Stimulated activated CD4-positive, alpha-beta T cell treated with anti-CD3 and anti-CD28 coated beads, TNF-alpha, amount 100 ng/mL, for 1 hour (primary cell): Measurements from ENCODE around the gene DRGX.

Source experiments
- DNase-seq, 3 donors: peaks; one replicate each; pipeline ENCODE4 v3.0.0-alpha.2; 2020; ENCODE audit warnings: low read depth in 3 of 3, low spot score in 1 of 3

The DRGX gene

DNA sequence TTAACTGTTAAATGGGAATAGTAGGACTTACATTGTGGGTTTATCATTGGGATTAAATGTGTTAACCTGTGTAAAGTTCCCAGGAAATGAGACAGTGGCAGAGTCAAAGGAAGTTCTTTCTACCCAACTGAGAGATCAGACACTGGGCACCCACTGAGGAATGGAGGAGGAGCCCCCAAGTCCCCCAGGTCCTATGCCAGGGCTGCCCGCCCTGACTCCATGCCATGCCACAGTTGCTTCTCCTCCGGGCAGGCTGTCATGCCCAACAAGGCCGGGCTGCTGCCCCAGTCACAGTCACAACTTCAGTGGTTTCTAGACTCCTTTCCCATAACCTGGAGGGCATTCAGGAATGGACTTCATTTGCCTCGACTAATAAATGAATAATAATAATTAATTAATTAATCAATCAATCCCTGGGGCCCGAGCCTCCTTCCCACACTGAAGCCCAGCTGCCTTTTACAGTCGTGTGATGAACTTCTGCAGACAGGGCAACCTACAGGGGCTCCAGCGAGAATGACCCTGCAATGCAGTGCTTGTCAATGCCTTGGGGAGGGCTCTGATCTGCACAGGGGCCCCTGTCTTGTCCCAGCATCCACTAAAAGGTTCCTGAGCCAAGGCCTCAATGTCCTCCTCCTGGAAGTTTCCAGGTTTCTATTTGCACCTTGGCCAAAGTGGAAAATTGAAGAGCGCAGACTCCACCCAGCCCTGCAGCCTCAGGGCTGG lies 32.4 kb downstream of the DRGX start:
- DNase-seq = no peak

DNA sequence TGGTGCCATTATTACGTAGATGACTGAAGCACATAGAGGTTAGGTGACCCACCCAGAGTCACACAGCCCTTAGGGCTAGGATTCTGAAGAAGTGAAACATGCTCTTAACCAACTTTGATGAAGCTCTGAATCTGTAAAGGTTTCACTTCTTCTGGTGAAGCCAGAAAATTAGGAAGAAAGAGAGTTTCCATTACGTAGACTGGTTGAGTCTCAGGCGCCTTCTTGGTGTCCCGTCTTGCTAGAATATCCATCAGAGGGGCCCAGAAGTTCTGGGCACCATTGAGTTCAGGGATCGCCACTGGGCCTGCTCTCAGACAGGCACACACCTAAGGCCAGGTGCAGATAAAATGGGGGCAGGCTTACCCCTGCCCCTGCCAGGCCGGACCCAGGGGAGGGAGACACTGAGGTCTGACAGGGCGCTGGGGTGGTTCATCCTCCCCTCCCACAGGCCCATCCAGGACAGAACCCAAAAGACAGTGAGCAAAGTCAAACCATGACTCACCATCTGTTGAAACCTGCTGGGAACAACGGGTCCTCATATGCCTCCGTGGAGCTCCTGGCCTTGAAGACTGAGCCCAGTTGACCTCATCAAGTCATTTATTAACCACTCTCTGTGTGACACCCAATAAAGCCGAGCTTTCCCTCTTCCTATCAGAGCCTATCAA lies 33.2 kb downstream of the DRGX start:
- no peak for DNase-seq

DNA sequence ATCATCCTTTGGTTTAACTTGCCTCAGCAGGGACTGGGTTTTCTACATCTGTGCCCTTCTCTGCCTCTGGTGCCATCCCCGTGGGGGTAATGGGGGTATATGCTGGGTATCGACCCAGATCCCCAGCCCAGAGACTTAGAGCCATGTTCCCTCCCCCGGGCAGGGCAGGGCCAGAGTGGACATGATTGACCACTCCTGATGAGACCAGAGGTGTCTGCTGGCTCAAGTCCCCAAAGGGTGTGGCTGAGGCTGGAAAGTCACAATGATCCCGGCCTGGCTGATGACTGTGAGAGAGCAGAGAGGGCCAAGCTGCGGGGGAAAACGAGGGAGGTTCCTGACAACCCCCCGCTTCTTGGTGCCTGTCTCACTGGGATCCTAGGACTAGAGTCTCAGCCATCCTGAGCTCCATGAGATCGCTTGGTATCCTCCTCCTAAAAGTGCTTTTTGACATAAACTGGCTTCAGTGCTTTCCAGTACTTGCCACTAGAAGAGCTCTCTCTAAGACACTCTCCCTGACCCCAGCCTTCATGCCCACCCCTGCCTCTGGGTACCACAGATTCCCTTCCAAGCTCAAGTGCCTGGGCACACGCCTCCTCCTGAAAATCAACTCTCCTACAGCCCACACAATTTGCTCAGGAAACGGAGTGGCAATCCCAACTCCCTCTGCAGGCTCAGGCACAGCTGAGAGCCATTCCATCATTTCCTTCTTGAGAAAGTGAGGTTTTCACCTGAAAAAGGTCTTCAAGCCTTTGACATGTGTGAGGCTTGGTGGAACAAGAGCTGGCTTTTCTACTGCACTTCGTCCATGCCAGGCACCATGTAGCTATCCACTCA lies 33.9 kb downstream of the DRGX start:
- DNase-seq = no peak

DNA sequence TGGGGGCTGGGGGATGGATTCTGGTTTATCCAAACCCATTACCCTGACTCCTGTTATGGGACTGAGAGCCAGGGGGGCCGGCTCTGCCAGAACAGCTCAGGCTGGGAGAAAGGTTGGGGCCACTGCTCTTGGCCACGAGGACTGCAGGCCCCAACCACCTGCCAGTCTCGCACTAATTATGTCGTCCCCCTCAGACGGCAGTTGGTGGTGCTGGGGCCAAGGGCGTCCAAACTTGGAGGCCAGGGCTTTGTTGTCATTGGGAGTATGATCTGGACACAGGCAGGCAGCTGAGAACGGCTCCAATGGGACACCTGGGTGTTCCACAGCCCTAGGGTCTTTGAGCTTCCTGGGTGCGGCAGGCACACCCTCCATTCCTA lies 34.7 kb downstream of the DRGX start:
- DNase-seq = no peak

DNA sequence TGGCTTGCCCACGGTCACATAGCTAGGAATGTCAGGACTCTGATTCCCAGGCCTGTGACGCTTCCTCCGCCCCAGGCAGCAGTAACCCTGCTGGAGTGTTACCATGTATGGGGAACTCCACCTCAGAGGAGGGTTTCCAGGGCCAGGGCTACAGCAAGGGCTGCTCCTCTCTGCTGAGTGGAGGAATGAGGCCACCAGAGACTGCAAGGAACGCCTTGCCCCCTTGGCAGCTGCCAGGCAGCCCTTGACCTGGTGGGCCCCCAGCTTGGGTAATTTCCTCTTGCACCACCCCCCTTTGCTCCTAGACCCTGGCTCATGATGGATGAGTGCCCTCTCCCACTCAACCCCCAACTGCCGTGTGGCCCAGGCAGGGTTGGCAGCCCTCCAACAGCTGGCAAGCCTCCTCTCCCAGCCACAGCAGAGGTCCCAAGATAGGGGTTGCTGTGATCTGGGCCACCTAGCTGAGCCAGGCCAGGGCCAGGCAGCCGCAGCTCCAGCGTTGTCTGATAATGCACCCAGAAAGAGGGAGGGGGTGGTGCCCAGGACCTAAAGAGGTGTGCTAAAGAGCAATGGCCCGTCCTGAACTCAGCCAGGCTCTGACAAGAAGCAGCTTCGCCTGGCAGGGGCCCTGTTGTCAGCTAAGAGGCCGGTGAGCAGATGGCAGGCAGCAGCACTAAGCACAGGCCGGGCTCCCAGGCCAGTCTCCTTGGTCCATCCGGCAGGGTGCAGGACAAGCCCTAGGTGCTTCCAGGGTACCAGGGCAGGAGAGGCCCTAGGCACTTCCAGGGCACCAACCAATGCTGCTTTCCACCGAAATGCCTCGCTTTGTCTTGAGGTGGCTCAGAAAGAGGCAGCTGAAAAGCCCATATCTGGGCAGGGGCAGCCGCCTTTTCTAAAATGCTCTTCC lies 35.4 kb downstream of the DRGX start:
- DNase-seq = no peak

DNA sequence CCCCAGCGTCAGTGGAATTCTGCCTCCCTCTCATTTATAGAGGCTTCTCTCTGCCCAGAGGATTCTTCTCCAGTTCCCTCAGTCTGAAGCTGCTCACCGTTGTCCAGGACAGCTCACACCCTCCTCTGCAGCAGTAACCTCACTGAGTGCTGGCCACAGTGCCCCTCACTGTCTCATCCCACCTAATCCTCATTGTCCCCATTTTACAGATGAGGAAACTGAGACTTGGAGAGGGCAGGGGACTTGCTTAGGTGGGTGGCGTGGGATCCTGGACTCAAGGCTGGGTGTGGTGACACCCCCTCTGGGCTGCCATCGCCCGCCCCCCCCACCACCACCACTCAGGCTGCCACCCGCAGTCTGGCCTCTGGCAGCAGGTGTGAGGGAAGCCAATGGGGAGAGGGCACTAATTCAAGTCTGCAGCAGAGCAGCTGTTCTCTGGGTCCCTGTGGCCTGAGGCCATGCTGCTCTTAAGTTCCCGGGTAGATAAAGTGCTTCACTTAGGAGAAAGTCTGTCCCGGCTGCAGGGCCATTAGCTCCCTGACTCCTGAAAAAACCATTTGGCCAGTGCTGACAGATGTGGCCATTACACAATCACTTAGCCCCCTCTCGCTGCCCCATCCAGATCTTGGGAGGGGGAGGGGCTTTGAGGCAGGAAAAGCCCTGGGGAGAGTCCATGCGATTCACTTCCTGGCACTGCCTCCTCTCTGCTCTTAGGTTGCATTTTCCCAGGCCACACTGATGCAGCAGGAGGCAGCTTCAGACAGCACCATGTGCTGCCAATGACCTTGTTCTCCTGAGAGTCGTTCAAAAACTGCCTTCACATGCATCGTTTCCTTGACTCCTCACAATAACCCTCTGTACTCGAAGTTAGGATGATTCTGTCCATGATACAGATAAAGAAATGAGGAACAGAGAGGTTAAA lies 36.3 kb downstream of the DRGX start:
- DNase-seq = no peak

DNA sequence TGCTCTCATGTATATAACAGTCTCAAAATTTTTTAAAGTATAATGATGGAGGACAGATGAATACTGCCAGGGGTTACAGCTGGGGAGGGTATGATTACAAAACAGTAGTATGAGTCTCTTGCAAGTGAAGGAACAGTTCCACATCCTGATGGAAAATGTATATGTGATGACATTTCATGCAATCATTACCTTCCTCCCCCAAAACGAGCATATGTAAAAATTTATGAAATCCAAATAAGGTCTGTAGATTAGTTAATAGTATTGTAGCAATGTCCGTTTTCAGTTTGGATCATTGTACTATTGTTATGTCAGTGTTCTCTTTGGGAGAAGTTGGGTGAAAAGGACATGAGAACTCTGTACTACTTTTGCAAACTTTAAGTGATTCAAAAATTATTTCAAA lies 38.0 kb downstream of the DRGX start:
- no peak for DNase-seq

DNA sequence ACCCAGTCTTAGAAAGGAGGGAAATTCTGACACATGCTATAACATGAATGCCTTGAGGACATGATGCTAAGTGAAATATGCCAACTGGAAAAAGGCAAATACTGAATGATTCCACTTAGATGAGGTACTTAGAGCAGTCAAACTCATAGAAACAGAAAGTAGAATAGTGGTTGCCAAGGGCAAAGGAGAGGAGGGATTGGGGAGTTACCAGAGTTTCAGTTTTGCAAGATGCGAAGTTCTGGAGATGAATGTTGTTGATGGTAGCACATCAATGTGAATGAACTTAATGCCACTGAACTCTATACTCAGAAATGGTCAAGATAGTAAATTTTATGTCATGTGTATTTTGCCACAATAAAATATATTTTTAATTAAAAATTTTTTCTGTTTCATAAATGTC lies 38.9 kb downstream of the DRGX start:
- no peak for DNase-seq

DNA sequence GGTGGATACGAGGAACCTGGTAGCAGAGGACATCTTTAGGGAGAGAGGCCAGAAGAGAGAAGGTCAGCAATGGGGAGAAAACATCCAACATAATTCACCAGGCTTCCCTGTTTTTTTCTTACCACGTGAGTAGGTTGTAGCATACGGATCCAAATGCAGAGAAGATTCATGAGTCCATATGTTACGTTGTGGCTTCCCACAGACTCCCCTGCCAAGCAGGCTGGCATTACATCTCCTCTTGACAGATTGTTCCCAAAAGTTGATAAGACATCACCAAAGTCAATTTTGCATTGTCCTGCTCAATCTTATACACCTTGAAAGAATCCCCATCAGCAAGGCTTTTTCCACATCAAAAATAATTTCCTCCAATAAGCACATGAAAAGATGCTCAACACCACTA lies 39.7 kb downstream of the DRGX start:
- no peak for DNase-seq

DNA sequence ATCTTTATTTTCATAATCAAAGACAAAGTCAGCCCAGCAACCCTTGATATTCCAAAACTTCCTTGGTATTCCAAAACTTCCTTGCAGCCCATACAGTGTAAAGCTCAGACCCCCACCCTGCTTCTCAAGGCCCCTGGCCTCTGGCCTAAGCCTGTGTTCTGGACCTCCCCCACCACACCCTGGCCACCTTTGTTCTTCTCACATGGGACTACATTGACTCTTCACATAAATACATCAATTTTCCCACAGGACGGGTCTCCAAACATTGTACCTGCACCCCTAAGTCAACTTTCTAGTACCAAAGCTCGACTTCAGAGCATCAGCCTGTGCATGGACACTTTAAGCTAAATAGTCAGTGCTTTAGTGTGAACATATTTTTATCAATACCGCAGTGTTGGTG lies 40.7 kb downstream of the DRGX start:
- no peak for DNase-seq

DNA sequence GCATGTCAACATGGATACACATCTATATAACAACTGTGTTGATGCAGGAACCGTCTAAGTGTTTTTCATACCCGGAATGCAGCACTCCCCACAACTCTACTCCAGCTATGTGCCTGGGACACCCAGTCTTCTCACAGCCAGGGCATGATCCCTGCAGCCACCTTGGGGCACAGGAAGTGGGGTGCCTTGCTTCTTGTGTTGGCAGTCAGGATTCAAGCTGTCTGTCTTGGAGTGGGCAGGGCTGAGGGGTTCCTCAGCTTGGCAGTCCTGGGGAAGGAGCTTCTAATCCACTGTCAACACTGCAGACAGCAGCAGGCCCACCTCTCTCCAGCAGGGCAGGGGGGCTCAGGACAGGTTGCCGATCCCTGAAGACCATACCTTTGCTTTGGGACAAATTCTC lies 41.3 kb downstream of the DRGX start:
- no peak for DNase-seq

DNA sequence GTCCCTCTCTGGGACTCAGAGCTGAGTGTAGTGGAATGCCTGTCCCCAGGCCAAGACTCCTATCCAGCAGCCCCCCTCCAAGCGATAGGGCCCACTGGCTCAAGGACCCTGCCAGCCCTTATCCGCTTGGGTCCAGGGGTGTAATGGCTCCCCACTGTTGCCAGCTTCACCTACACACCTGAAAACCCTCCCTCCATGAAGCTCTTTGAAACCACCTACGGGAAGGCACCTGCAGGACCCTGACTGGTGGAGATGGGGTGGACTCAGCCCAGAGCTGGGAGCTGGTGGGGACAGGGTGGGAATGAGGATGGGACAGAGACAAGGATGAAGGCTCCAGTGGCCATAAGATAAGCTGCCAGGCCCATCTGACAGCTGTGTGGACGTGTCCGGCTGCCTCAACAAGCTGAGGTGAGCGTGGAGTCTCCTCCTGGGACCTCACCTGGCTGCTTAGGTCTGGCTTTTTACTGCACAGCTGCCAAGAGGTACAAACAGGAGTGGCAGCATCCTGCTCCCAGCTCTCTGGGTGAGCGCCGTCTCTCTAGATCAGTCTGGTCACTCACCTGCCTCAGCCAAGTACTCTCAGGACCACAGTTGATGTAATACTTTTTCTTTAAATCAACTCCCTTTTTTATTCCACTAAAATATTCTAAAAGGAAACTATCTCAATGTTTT lies 41.9 kb downstream of the DRGX start:
- DNase-seq = no peak

DNA sequence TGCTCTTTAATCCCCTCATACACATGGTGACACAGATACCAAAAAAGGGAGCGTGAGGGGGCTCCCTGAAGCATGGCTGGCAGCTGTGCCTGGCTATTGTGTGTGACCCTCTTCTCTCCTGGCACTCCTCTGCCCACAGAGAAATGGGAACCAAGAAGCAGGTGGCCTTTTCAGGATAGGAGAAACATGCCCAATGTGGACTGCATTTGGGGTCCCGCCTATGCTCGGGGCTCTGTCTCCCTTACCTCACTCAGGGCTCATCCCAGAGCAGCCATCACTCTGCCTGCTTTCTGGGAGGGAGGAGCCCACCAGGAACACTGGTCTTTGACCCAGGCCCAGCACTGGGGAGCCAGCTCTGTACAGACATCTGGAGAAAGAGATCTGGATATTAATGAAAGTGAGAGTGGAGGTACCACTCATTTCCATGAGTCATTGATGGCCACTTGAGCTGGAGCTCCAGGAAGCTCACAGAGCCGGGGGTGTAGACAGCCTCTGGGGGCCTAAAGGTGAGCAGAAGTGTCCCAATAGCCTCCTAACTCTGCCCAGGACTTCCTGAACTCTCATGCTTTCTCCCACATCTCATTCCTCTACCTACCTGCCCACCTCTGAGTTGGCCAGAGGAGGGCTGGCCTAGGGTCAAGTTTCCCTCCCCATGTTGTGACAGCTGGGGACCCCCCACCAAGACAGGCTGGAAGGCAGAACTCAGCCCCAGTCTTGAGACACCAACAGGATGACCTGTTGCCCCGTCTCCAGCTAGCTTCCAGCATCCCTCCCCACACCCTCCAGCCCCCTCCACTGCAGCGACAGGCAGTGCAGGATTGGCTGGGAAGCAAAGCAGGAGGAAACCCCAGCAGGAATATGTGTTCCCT lies 42.6 kb downstream of the DRGX start:
- DNase-seq = no peak

DNA sequence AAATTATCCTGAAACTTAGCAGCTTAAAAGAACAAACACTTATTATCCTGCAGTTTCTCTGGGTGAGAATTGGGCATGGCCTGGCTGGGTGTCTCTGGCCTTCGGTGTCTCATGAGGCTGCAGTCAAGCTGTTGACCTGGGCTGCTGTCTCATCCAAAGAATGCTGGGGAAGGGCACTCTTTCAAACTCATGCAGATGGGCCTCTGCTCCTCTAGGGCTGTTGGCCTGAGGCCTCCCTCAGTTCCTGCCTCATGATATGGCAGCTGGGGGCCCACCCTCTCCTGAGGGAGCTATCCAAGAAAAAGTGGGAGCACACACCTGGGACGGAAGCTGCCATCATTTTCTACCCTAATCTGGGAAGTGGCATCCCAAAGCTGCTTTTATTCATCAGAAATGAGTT lies 43.6 kb downstream of the DRGX start:
- no peak for DNase-seq

DNA sequence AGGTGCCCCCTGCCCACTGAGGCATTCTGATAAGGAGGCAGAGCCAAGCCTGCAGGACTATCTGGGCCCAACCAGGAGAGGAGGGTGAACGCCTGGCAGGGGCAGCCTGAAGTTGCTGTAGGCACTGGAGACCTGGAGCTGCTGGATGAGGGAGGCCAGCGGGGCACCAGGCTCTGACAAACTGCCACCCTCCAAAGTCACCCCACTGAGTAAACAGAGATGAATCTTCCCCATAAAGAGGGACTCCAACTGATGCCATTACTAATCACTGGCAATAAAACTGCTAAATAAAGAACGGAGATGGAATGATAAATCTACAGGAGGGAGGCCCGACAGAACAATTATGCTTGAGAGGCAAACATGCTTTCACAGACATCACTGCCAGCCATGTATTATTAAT lies 44.2 kb downstream of the DRGX start:
- DNase-seq = no peak

DNA sequence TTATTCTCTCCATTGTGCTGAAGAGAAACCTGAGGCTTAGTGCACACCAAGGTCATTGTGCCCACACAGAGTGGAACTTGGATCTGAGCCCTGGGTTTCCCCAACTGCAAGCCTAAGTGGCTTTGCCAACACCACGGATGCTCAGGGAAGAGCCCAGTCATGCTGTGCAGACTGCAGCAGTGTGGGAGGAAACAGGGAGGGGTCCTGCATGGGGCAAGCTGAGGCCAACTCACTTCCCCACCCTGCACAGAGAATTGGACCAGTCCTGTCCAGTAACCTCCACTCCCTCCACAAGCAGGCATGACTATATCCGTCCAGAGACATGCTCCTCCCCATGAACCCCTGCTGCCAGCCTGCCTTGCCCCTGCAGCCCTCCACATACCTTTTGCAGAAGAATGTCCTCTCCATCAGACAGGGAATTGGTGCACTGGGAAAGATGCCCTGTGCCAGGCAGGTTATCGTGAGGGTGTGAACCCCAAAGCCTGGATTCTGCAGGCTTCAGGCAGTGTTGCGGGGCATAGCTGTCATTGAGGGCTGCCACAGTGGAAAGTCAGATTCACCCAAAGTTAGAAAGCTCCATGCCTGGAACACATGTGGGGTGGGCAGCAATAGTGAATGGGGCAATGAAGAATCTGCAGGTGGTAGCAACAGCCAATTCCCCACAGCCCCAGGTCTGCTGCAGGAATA lies 44.9 kb downstream of the DRGX start:
- no peak for DNase-seq

DNA sequence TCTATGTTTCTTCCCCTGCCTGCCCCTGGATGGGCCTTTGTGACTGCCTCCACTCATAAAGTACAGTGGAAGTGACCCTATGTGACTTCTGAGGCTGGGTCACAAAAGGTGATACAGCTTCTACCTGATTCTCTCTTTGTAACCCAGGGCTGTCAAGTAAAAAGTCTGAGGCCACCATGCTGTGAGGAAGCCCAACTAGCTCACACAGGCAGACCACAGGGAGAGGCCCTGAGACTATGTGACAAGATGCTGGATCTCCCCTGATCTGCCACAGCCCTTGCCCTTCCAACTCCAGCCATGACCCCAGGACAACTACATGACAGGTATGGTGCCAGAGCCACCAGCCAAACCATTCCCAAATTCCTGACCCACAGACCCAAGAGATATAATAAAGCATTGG lies 45.8 kb downstream of the DRGX start:
- DNase-seq = no peak

DNA sequence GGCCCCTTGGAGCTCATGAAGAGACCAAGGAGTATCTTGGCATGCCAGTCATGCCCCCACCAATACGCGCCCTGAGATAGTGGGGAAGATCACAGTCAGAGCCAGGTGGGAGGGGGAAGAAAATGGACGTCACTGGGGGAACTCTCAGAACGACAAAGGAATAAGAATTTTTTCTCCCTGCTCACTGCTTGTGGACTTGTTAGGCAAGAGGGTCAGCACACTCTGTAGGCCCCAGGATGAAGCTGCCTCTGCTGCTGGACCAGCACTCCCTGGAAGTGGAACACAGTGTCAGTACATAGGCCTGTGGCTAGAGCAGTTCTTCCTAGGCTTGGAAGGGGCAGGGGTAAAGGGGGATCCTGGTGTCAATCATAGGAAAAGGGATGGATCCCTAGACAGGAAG lies 46.5 kb downstream of the DRGX start:
- DNase-seq = no peak
